SK-N-SH (cell line): ENCODE data around the gene NPHS2.

Source experiments
- CTCF ChIP-seq: fragments of 200-600 bp; sonication (generic); IDR thresholded peaks from 2 replicates; pipeline ENCODE4 v1.6.1; 2017; ENCODE audit warnings: antibody characterized with exemption, mild to moderate bottlenecking, moderate library complexity
- EP300 ChIP-seq, 2 experiments: IDR thresholded peaks; 2 replicates each; pipeline versions ENCODE4 v1.4.0 to v1.6.1; 2012; ENCODE audit warnings: borderline replicate concordance in 1 of 2, low read depth in 1 of 2, low read length in 1 of 2
- SIN3A ChIP-seq: IDR thresholded peaks from 2 replicates; pipeline ENCODE4 v1.6.1; 2012; ENCODE audit warnings: low read depth, mild to moderate bottlenecking, low read length, moderate library complexity, borderline replicate concordance

DNA sequence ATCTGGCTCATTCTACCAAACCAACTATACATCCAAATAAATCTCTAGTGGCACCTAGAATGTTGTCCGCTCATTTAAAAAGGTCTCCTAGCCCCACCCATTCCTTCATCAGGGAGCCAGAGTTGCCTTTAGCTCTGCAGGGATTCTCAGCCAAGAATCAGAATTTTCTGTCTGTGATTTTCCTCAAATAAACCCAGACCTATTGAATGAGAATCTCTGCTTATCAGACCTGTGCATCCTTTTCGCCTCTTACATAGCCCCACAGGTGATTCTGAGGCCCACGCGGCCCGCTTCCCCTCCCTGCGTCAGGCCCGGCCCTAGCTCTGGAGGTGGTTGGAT, 15.5 kb upstream of the NPHS2 start:
- no peak for TF ChIP-seq SIN3A
- no peak for TF ChIP-seq EP300 (IDR thresholded peaks at IDR 0.05; ENCODE audit: borderline replicate concordance in 1 of 2, low read depth in 1 of 2, low read length in 1 of 2)
- TF ChIP-seq CTCF: no peak
